Astrocyte (in vitro differentiated cells and primary cell): ENCODE results near the gene PPP1R14C. TPM values are rescaled to one million over a fixed set of nuclear protein-coding genes. Genes with fewer than 3 reads are reported as not detected.

Experiments used
- total RNA-seq: library from RNA; stranded (reverse); gene quantifications from 2 replicates; pipeline ENCODE4 v1.2.1, GENCODE V29; 2021

Gene PPP1R14C
- total RNA-seq, 1 donor from 2014 or later: 3.9 TPM

Other genes starting within 250 kb of the PPP1R14C start
- not detected in 2 replicates for gene RAET1E, start 244.9 kb upstream of the PPP1R14C start, total RNA-seq
- gene RAET1G, start 219.9 kb upstream of the PPP1R14C start, total RNA-seq: not detected in 2 replicates
- 7.3 and 7.5 TPM in 2 replicates for gene ULBP2, start 201.0 kb upstream of the PPP1R14C start, total RNA-seq
- 7.4 and 8.8 TPM in 2 replicates for gene ULBP1, start 179.1 kb upstream of the PPP1R14C start, total RNA-seq
- not detected in 2 replicates for gene RAET1L, start 117.5 kb upstream of the PPP1R14C start, total RNA-seq
- 14.7 and 17.4 TPM in 2 replicates for gene ULBP3, start 73.9 kb upstream of the PPP1R14C start, total RNA-seq
- not detected in 2 replicates for gene IYD, start 226.0 kb downstream of the PPP1R14C start, total RNA-seq